ENCODE measurements around the gene GPR150.

GPR150 gene

GRCh38 chr5:95615164-95615467 is 4.8 kb upstream of the GPR150 start:
- 0 out of 2 replicates have a peak, but pooled peaks cover 2% of the 10 kb centered on the region for H3K27me3 ChIP-seq (ENCODE audit: insufficient read depth, low read length)
- 0 out of 2 replicates have a peak, but pooled peaks cover 2% of the 10 kb centered on the region for H3K9me3 ChIP-seq (ENCODE audit: low read length)
- no peaks in the 10 kb centered on the region for H3K9me2 ChIP-seq (ENCODE audit: low read depth, low read length)
- H3F3A ChIP-seq (ENCODE audit: insufficient read depth, low read length) = no peaks in the 10 kb centered on the region
- H3K4me3 ChIP-seq (ENCODE audit: low read depth, low read length, poor library complexity, severe bottlenecking) = no peak overlapping the region
- no peak for TF ChIP-seq EZH2 (IDR thresholded peaks at IDR 0.05; ENCODE audit: borderline replicate concordance, low read length)
- TF ChIP-seq, protein P1, sequence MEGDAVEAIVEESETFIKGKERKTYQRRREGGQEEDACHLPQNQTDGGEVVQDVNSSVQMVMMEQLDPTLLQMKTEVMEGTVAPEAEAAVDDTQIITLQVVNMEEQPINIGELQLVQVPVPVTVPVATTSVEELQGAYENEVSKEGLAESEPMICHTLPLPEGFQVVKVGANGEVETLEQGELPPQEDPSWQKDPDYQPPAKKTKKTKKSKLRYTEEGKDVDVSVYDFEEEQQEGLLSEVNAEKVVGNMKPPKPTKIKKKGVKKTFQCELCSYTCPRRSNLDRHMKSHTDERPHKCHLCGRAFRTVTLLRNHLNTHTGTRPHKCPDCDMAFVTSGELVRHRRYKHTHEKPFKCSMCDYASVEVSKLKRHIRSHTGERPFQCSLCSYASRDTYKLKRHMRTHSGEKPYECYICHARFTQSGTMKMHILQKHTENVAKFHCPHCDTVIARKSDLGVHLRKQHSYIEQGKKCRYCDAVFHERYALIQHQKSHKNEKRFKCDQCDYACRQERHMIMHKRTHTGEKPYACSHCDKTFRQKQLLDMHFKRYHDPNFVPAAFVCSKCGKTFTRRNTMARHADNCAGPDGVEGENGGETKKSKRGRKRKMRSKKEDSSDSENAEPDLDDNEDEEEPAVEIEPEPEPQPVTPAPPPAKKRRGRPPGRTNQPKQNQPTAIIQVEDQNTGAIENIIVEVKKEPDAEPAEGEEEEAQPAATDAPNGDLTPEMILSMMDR (IDR thresholded peaks at IDR 0.05; ENCODE audit: low read length) = no peak
- H4K20me1 ChIP-seq (ENCODE audit: insufficient read depth, low read length) = no peaks in the 10 kb centered on the region
- H3K36me3 ChIP-seq (ENCODE audit: insufficient read depth, low read length) = no peaks in the 10 kb centered on the region
- no peak overlapping the region for H2AFZ ChIP-seq (ENCODE audit: low read length)
- no peaks in the 10 kb centered on the region for H3K79me2 ChIP-seq (ENCODE audit: insufficient read depth, low read length)
- no peak overlapping the region for H3K27ac ChIP-seq (ENCODE audit: low read depth, low read length, poor library complexity, severe bottlenecking)
- no peak overlapping the region for H3K4me2 ChIP-seq (ENCODE audit: low read length)
- H3K9ac ChIP-seq (ENCODE audit: low read length) = no peak overlapping the region
- peaks cover 2% of the 10 kb centered on the region for H3K4me1 ChIP-seq (ENCODE audit: insufficient read depth, low read length, severe bottlenecking)

GRCh38 chr5:95617057-95617456 is 2.8 kb upstream of the GPR150 start:
- Histone ChIP-seq H3K79me2 (ENCODE audit: insufficient read depth, low read length) (no peaks in the 10 kb centered on the region), H3K4me3 (ENCODE audit: low read depth, low read length, poor library complexity, severe bottlenecking) (no peak overlapping the region), H4K20me1 (ENCODE audit: insufficient read depth, low read length) (no peaks in the 10 kb centered on the region), H2AFZ (ENCODE audit: low read length) (no peak overlapping the region), H3K27ac (ENCODE audit: low read depth, low read length, poor library complexity, severe bottlenecking) (no peak overlapping the region), H3K4me1 (ENCODE audit: insufficient read depth, low read length, severe bottlenecking) (peaks cover 19% of the 10 kb centered on the region), H3K4me2 (ENCODE audit: low read length) (no peak overlapping the region), H3K9me3 (ENCODE audit: low read length) (0 out of 2 replicates have a peak, but pooled peaks cover 2% of the 10 kb centered on the region), H3K27me3 (ENCODE audit: insufficient read depth, low read length) (0 out of 2 replicates have a peak, but pooled peaks cover 2% of the 10 kb centered on the region), H3K9ac (ENCODE audit: low read length) (no peak overlapping the region), H3K36me3 (ENCODE audit: insufficient read depth, low read length) (no peaks in the 10 kb centered on the region), H3F3A (ENCODE audit: insufficient read depth, low read length) (peaks cover 4% of the 10 kb centered on the region; the same call in 1 of the 2 replicates), H3K9me2 (ENCODE audit: low read depth, low read length) (no peaks in the 10 kb centered on the region)
- TF ChIP-seq, protein P1 (IDR thresholded peaks at IDR 0.05; ENCODE audit: low read length) = no peak
- no peak for TF ChIP-seq EZH2 (IDR thresholded peaks at IDR 0.05; ENCODE audit: borderline replicate concordance, low read length)

- Histone ChIP-seq H3K36me3 (ENCODE audit: insufficient read depth, low read length) (no peaks in the 10 kb centered on the region), H3K4me3 (ENCODE audit: low read depth, low read length, poor library complexity, severe bottlenecking) (no peak overlapping the region), H3K27ac (ENCODE audit: low read depth, low read length, poor library complexity, severe bottlenecking) (no peak overlapping the region), H3K9me3 (ENCODE audit: low read length) (no peaks in the 10 kb centered on the region), H3K9ac (ENCODE audit: low read length) (no peak overlapping the region), H3K79me2 (ENCODE audit: insufficient read depth, low read length) (no peaks in the 10 kb centered on the region), H3K9me2 (ENCODE audit: low read depth, low read length) (no peaks in the 10 kb centered on the region), H3K27me3 (ENCODE audit: insufficient read depth, low read length) (0 out of 2 replicates have a peak, but pooled peaks cover 2% of the 10 kb centered on the region), H3K4me1 (ENCODE audit: insufficient read depth, low read length, severe bottlenecking) (peaks cover 20% of the 10 kb centered on the region), H4K20me1 (ENCODE audit: insufficient read depth, low read length) (no peaks in the 10 kb centered on the region), H3F3A (ENCODE audit: insufficient read depth, low read length) (peaks cover 4% of the 10 kb centered on the region; the same call in 1 of the 2 replicates), H3K4me2 (ENCODE audit: low read length) (0 out of 2 replicates have a peak overlapping the region, but pooled peaks have one; percentile 90), H2AFZ (ENCODE audit: low read length) (no peak overlapping the region)
- TF ChIP-seq, protein P1 (IDR thresholded peaks at IDR 0.05; ENCODE audit: low read length) = no peak
- no peak for TF ChIP-seq EZH2 (IDR thresholded peaks at IDR 0.05; ENCODE audit: borderline replicate concordance, low read length)
Measured at GRCh38 chr5:95619096-95619495, 791 bp upstream of the GPR150 start.

Data from OCI-LY1 (cell line).